Lower leg skin (tissue), 4 donors: ENCODE results near the gene GRM5. TPM values are rescaled to one million over a fixed set of nuclear protein-coding genes. Genes with fewer than 3 reads are reported as not detected.

ENCODE experiments used
- DNase-seq, 2 donors: peaks; one replicate each; pipeline ENCODE4 v3.0.0-alpha.2; 2019; ENCODE audit warnings: low spot score in 2 of 2
- H3K4me3 ChIP-seq: fragments of 200-600 bp; sonication (generic); 2 replicates; pipeline ENCODE4 v1.5.1; 2017; ENCODE audit warnings: mild to moderate bottlenecking, low read depth; ENCODE audit not compliant: poor library complexity, severe bottlenecking
- CTCF ChIP-seq, 3 donors: fragments of 450-650 bp; IDR thresholded peaks; one replicate each; pipeline ENCODE4 v1.5.1; 2016; ENCODE audit warnings: antibody characterized with exemption in 3 of 3, mild to moderate bottlenecking in 3 of 3, moderate library complexity in 2 of 3
- POLR2A ChIP-seq, 2 donors: fragments of 450-650 bp; IDR thresholded peaks; one replicate each; pipeline ENCODE4 v1.6.1; 2016 to 2017; ENCODE audit warnings: antibody characterized with exemption in 2 of 2, mild to moderate bottlenecking in 1 of 2, moderate library complexity in 1 of 2
- WGBS, 2 donors: methylation state at CpG; one replicate each; pipeline ENCODE4 v1.1.5; 2018; 5-methylcytosine and 5-hydroxymethylcytosine counted together
- intact Hi-C: fragments of 100-400 bp; cut with DNase I; formaldehyde crosslinking; loops from one replicate; pipeline ENCODE4 v1.15.0; 2023; ENCODE audit warnings: low total_unique reads
- total RNA-seq, 4 donors: library from RNA; depleted of rRNA; stranded (reverse); fragments of >200 nt; gene quantifications; one replicate each; pipeline ENCODE4 v1.1.0, GENCODE V29; 2016

Gene GRM5
- total RNA-seq, 4 donors from 2014 or later: not detected

GRCh38 chr11:88631497-88631896, 434.3 kb downstream of the GRM5 start:
- DNase-seq: no peak
- H3K4me3 ChIP-seq: no peak overlapping the region
- no peak for TF ChIP-seq CTCF (IDR thresholded peaks at IDR 0.05)
- TF ChIP-seq POLR2A (IDR thresholded peaks at IDR 0.05): no peak
- 41 to 62% methylated on average over 1 of the region's 1 CpG for WGBS, 2 donors
- intact Hi-C loops: no loop called here

- DNase-seq: no peak
Observed at GRCh38 chr11:88629496-88629895, 436.3 kb downstream of the GRM5 start.

GRCh38 chr11:88626216-88626615, 439.6 kb downstream of the GRM5 start:
- H3K4me3 ChIP-seq: no peak overlapping the region
- intact Hi-C loops: no loop called here
- DNase-seq: no peak
- whole genome bisulfite sequencing, 2 donors: 64 to 67% methylated on average over 4 of the region's 4 CpGs
- no peak for TF ChIP-seq POLR2A (IDR thresholded peaks at IDR 0.05)
- TF ChIP-seq CTCF (IDR thresholded peaks at IDR 0.05): no peak

More at GRCh38 chr11:88629496-88629895, 436.3 kb downstream of the GRM5 start:
- WGBS, 2 donors: 91 to 97% methylated on average over 2 of the region's 2 CpGs
- H3K4me3 ChIP-seq: no peak overlapping the region
- intact Hi-C loops: no loop called here
- no peak for TF ChIP-seq POLR2A (IDR thresholded peaks at IDR 0.05)
- TF ChIP-seq CTCF (IDR thresholded peaks at IDR 0.05): no peak

- H3K4me3 ChIP-seq: no peak overlapping the region
- 36 to 44% methylated on average over 1 of the region's 1 CpG for WGBS, 2 donors
- TF ChIP-seq CTCF (IDR thresholded peaks at IDR 0.05) (no peak), POLR2A (IDR thresholded peaks at IDR 0.05) (no peak)
- DNase-seq: no peak
- intact Hi-C loops: no loop called here
Observed at GRCh38 chr11:88623531-88623930, 442.3 kb downstream of the GRM5 start.

GRCh38 chr11:88620568-88621130, 445.1 kb downstream of the GRM5 start:
- DNase-seq: no peak
- 60% methylated on average over 2 of the region's 2 CpGs for WGBS, 2 donors
- TF ChIP-seq POLR2A (IDR thresholded peaks at IDR 0.05): no peak
- TF ChIP-seq CTCF (IDR thresholded peaks at IDR 0.05): no peak
- H3K4me3 ChIP-seq: no peak overlapping the region
- intact Hi-C loops: no loop called here
